Measurements from ENCODE around the gene HOXB2.

DNA sequence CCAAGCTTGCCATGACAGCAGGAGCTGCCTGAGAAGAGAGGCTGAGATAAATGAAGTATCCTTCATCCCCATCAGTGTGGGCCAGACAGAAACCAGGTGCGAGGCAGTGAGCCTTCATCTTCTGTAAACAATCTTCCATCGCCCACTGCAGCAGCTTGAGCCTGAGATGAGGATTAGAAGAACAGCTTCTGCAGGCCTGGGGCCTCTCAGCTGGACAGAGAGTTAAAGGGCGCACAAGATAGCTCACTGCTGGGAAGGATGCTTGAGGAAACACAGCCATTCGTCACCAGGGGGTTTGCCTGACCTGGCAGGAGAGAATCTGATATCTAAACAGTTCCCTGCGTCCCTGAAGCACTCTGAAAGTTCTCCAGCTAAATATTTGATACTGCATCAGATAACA lies 41.2 kb downstream of the HOXB2 start:
- TF ChIP-seq, protein P1, sequence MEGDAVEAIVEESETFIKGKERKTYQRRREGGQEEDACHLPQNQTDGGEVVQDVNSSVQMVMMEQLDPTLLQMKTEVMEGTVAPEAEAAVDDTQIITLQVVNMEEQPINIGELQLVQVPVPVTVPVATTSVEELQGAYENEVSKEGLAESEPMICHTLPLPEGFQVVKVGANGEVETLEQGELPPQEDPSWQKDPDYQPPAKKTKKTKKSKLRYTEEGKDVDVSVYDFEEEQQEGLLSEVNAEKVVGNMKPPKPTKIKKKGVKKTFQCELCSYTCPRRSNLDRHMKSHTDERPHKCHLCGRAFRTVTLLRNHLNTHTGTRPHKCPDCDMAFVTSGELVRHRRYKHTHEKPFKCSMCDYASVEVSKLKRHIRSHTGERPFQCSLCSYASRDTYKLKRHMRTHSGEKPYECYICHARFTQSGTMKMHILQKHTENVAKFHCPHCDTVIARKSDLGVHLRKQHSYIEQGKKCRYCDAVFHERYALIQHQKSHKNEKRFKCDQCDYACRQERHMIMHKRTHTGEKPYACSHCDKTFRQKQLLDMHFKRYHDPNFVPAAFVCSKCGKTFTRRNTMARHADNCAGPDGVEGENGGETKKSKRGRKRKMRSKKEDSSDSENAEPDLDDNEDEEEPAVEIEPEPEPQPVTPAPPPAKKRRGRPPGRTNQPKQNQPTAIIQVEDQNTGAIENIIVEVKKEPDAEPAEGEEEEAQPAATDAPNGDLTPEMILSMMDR (conservative IDR thresholded peaks at IDR 0.05; ENCODE audit: low read depth in 2 of 2): no peak
- TF ChIP-seq, protein P2, sequence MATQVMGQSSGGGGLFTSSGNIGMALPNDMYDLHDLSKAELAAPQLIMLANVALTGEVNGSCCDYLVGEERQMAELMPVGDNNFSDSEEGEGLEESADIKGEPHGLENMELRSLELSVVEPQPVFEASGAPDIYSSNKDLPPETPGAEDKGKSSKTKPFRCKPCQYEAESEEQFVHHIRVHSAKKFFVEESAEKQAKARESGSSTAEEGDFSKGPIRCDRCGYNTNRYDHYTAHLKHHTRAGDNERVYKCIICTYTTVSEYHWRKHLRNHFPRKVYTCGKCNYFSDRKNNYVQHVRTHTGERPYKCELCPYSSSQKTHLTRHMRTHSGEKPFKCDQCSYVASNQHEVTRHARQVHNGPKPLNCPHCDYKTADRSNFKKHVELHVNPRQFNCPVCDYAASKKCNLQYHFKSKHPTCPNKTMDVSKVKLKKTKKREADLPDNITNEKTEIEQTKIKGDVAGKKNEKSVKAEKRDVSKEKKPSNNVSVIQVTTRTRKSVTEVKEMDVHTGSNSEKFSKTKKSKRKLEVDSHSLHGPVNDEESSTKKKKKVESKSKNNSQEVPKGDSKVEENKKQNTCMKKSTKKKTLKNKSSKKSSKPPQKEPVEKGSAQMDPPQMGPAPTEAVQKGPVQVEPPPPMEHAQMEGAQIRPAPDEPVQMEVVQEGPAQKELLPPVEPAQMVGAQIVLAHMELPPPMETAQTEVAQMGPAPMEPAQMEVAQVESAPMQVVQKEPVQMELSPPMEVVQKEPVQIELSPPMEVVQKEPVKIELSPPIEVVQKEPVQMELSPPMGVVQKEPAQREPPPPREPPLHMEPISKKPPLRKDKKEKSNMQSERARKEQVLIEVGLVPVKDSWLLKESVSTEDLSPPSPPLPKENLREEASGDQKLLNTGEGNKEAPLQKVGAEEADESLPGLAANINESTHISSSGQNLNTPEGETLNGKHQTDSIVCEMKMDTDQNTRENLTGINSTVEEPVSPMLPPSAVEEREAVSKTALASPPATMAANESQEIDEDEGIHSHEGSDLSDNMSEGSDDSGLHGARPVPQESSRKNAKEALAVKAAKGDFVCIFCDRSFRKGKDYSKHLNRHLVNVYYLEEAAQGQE (IDR thresholded peaks at IDR 0.05; ENCODE audit: unreplicated experiment): no peak
- TF ChIP-seq POLR2AphosphoS5 (IDR thresholded peaks at IDR 0.05; ENCODE audit: low read depth) (no peak), EZH2 (IDR thresholded peaks at IDR 0.05; ENCODE audit: low read depth, unreplicated experiment) (no peak), EZH2phosphoT487 (IDR thresholded peaks at IDR 0.05; ENCODE audit: unreplicated experiment) (no peak), JUNB (IDR thresholded peaks at IDR 0.05; ENCODE audit: unreplicated experiment) (no peak), CREB1 (CRISPR knock-in tag; IDR thresholded peaks at IDR 0.05; ENCODE audit: low read depth) (no peak), ZNF114 (CRISPR knock-in tag; IDR thresholded peaks at IDR 0.05) (no peak), STAT1 (IDR thresholded peaks at IDR 0.05; ENCODE audit: unreplicated experiment) (no peak), NANOG (IDR thresholded peaks at IDR 0.05; ENCODE audit: borderline replicate concordance) (no peak), ZNF331 (CRISPR knock-in tag; IDR thresholded peaks at IDR 0.05; ENCODE audit: low read depth) (no peak)
- TF ChIP-seq, protein P3, sequence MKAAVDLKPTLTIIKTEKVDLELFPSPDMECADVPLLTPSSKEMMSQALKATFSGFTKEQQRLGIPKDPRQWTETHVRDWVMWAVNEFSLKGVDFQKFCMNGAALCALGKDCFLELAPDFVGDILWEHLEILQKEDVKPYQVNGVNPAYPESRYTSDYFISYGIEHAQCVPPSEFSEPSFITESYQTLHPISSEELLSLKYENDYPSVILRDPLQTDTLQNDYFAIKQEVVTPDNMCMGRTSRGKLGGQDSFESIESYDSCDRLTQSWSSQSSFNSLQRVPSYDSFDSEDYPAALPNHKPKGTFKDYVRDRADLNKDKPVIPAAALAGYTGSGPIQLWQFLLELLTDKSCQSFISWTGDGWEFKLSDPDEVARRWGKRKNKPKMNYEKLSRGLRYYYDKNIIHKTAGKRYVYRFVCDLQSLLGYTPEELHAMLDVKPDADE (IDR thresholded peaks at IDR 0.05): no peak

Data from GM23338 (cell line).